Kidney epithelial cell (primary cell): ENCODE data around the gene CLIC3. TPM values are rescaled to one million over a fixed set of nuclear protein-coding genes. Genes with fewer than 3 reads are reported as not detected.
A peak's percentile ranks its signal among the peaks of the same experiment; 100 is the strongest.

ENCODE experiments used
- DNase-seq: peaks from one replicate; pipeline ENCODE4 v3.0.0-alpha.2; 2010; ENCODE audit warnings: low read depth
- H3K27me3 ChIP-seq: 2 replicates; pipeline ENCODE4 v1.6.0; 2011; ENCODE audit warnings: low read length; ENCODE audit not compliant: control insufficient read depth, insufficient read depth
- H3K36me3 ChIP-seq: 2 replicates; pipeline ENCODE4 v1.5.1; 2011; ENCODE audit warnings: low read length; ENCODE audit not compliant: control insufficient read depth, insufficient read depth
- H3K4me3 ChIP-seq: 2 replicates; pipeline ENCODE4 v1.5.1; 2011; ENCODE audit warnings: low read depth, mild to moderate bottlenecking, control low read depth, low read length
- total RNA-seq: library from RNA; depleted of rRNA; stranded (reverse); fragments of >200 nt; gene quantifications from 2 replicates; pipeline ENCODE4 v1.2.3, GENCODE V29; 2015
- TF ChIP-seq, protein P1 (sequence below): IDR thresholded peaks from 2 replicates; pipeline ENCODE4 v1.5.1; 2011; ENCODE audit warnings: mild to moderate bottlenecking, moderate library complexity, low read length, control low read depth, inconsistent platforms; ENCODE audit not compliant: insufficient read depth, poor library complexity, severe bottlenecking

The CLIC3 gene
- total RNA-seq, 1 donor from 2014 or later = not detected

DNA sequence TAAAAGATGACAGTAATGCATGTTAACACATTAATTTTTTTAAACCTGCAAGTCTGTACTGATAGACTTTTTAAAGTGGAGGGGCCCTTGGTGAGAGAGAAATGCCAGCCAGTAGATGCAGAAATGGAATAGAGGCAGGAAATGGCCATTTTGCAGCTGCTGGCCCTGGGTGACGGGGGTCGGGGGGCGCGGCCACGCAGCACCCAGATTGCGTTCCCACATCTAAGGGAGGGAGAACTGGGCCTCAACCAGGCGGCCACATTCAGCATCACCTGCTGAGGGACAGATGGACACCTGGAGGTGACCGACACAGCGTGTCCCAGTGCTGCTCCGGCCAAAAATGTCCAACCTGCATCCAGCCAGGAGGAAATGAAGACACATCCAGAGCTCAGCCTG is 6.3 kb upstream of the CLIC3 start:
- TF ChIP-seq, protein P1, sequence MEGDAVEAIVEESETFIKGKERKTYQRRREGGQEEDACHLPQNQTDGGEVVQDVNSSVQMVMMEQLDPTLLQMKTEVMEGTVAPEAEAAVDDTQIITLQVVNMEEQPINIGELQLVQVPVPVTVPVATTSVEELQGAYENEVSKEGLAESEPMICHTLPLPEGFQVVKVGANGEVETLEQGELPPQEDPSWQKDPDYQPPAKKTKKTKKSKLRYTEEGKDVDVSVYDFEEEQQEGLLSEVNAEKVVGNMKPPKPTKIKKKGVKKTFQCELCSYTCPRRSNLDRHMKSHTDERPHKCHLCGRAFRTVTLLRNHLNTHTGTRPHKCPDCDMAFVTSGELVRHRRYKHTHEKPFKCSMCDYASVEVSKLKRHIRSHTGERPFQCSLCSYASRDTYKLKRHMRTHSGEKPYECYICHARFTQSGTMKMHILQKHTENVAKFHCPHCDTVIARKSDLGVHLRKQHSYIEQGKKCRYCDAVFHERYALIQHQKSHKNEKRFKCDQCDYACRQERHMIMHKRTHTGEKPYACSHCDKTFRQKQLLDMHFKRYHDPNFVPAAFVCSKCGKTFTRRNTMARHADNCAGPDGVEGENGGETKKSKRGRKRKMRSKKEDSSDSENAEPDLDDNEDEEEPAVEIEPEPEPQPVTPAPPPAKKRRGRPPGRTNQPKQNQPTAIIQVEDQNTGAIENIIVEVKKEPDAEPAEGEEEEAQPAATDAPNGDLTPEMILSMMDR = no peak
- Histone ChIP-seq H3K4me3 (no peak overlapping the region), H3K27me3 (no peaks in the 10 kb centered on the region), H3K36me3 (no peaks in the 10 kb centered on the region)
- DNase-seq = no peak

DNA sequence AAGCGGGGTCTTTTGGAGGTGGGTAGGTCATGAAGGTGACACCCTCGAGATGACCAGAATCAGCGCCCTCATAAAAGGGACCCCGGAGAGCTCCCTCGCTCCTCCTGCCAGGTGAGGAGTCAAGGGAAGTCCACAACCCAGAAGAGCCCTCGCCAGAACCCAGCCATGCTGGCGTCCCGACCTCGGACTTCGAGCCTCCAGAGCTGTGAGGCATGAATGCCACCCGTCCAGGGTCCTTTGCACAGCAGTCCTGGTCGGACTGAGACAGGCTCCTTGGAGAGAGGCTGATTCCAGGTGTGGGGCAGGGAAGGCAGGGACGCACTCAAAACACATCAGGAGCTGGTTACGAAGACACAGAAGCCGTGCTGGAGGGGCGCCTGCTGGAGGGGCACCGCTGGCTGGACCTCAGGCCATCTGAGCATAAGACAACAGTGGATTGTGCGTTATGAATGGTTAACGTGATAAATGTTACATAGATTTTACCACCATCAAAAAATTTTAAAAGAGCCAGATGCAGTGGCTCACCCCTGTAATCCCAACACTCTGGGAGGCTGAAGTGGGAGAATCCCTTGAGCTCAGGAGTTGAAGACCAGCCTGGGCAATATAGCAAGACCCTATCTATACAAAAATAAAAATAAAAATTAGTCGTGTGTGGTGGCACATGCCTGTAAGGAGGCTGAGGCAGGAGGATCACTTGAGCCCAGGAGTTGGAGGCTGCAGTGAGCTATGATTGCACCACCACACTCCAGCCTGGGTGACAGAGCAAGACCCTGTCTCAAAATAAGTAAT is 5.7 kb upstream of the CLIC3 start:
- DNase-seq = no peak
- TF ChIP-seq, protein P1 = no peak

DNA sequence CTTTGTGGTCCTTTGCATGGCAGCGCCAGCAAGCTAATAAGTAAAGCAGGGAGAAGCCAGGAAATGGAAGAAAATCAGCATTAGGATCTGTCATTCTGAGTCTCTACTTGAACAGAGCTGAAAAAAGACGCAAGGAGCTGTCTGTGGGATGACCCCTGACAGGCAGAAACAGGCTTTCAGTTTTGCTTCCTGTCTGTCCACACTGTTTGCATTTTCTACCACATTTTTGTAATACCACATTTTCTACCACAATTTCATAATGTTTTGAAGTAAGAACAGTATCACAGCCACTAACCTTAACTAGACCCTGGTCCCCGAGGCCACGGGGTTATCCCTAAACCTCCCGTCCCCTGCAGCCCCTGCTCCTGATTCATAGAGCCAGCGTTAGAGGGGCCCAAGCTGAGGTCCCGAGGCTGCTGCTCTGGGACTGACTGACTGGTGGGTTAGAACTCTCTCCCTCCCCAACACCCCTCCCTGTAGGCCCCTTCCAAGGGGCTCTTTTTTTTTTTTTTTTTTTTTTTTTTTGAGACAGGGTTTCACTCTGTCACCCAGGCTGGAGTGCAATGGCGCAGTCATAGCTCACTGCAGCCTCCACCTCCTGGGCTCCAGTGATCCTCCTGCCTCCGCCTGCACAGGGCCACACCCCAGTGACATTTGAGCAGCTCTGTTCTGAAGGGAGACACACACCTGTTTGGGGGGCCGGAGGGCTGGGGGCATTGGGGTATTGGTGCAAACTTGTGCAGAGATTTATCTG is 4.0 kb upstream of the CLIC3 start:
- H3K36me3 ChIP-seq = no peaks in the 10 kb centered on the region
- TF ChIP-seq, protein P1 = no peak
- DNase-seq = no peak
- H3K27me3 ChIP-seq = no peaks in the 10 kb centered on the region
- H3K4me3 ChIP-seq = no peak overlapping the region

More for the DNA sequence above, 5.7 kb upstream of the CLIC3 start:
- H3K27me3 ChIP-seq = no peaks in the 10 kb centered on the region
- no peak overlapping the region for H3K4me3 ChIP-seq
- H3K36me3 ChIP-seq = no peaks in the 10 kb centered on the region

DNA sequence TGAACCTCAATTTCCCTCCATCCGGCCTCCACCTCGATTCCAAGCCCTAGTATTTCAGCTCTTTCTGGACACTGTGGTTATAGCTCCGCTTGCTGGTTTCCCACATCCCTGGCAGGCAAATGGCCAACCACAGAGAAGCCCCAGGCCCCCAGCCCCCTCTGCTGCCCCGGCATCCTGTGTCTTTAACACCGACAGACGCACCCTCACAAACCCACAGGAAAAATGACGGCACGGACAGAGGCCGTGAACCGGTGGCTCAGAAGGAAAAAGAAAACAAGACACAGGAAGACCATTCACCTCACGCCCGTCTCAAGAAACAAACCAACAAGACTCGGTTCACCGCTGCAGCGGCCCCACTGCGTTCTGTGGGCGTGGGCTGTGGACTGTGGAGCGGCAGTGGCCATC is 1.5 kb upstream of the CLIC3 start:
- TF ChIP-seq, protein P1 = peak; percentile 17
- no peak for DNase-seq
- Histone ChIP-seq H3K27me3 (no peaks in the 10 kb centered on the region), H3K36me3 (no peaks in the 10 kb centered on the region), H3K4me3 (no peak overlapping the region)

DNA sequence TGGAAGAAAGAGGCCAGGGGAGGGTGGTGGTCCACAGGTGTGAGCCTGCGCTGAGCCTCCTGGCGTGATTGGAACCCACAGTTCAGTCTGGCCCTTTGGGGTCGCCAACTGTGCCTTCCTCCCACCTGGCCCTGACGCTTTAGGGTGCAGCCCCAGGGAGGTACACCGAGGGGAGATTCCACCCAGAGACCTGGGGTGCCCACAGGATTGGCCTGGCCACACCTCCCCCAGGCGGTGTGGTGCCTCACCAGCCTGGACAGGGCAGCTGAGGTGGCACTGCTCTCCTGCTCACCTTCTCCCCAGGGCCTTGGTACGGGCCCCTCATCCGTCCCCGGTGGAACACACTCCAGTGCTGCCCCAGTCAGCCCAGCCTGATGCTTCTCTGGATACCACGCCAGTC is 1.0 kb upstream of the CLIC3 start:
- Histone ChIP-seq H3K36me3 (no peaks in the 10 kb centered on the region), H3K27me3 (no peaks in the 10 kb centered on the region), H3K4me3 (no peak overlapping the region)
- TF ChIP-seq, protein P1 = no peak
- no peak for DNase-seq
